Smooth muscle cell of the pulmonary artery (primary cell): ENCODE data around the gene CHST13. TPM values are rescaled to one million over a fixed set of nuclear protein-coding genes. Genes with fewer than 3 reads are reported as not detected.

Experiments used
- total RNA-seq: library from RNA; depleted of rRNA; stranded (reverse); fragments of >200 nt; gene quantifications from 2 replicates; pipeline ENCODE4 v1.2.3, GENCODE V29; 2014

CHST13 gene
- not detected in 2 replicates for total RNA-seq

GRCh38 chr3:126523745-126524428 lies at the start of gene CHST13:
Gene CHST13, plus strand, starts transcription at chr3:126524155. Its CDS starts 178 bp downstream, at chr3:126524333.

GRCh38 chr3:126475413-126476114 lies 48.4 kb upstream of the CHST13 start, which contains the start of gene ZXDC:
Gene ZXDC, minus strand, starts transcription at chr3:126475891. Its CDS starts 26 bp downstream, at chr3:126475865.

GRCh38 chr3:126517291-126517951 lies 6.5 kb upstream of the CHST13 start, which contains the start of gene UROC1:
Gene UROC1, minus strand, starts transcription at chr3:126517773. Its CDS starts 54 bp downstream, at chr3:126517719.

GRCh38 chr3:126558336-126559071 lies 34.5 kb downstream of the CHST13 start, which contains the start of gene C3orf22:
Gene C3orf22, minus strand, starts transcription at chr3:126558932. Its CDS starts 5,542 bp downstream, at chr3:126553390.

Other genes with a start within 250 kb of the CHST13 start
- 1.1 and 1.3 TPM in 2 replicates for gene KLF15, start 166.7 kb upstream of the CHST13 start, total RNA-seq
- gene CFAP100, start 129.2 kb upstream of the CHST13 start, total RNA-seq: not detected in 2 replicates
- gene ZXDC, start 48.3 kb upstream of the CHST13 start, total RNA-seq: 26.0 and 36.4 TPM in 2 replicates
- gene UROC1, start 6.4 kb upstream of the CHST13 start, total RNA-seq: not detected in 2 replicates
- gene C3orf22, start 34.8 kb downstream of the CHST13 start, total RNA-seq: not detected in 2 replicates
- gene TXNRD3, start 131.0 kb downstream of the CHST13 start, total RNA-seq: 6.9 and 8.9 TPM in 2 replicates
- 8.7 and 12.1 TPM in 2 replicates for gene CHCHD6, start 180.1 kb downstream of the CHST13 start, total RNA-seq